Coronary artery (tissue), 2 donors: Measurements from ENCODE around the gene SLC5A1.

Experiments
- DNase-seq: peaks from one replicate; pipeline ENCODE4 v3.0.0-alpha.2; 2017; ENCODE audit warnings: low spot score
- H3K27ac ChIP-seq, 2 donors: fragments of 200-600 bp; sonication (generic); one replicate each; pipeline ENCODE4 v1.5.1; 2016 to 2019
- H3K4me3 ChIP-seq: fragments of 200-600 bp; sonication (generic); 2 replicates; pipeline ENCODE4 v1.5.1; 2016; ENCODE audit warnings: mild to moderate bottlenecking, moderate library complexity
- TF ChIP-seq, protein P1 (sequence below): fragments of 200-600 bp; sonication (generic); IDR thresholded peaks from one replicate; pipeline ENCODE4 v1.5.1; 2019; ENCODE audit warnings: antibody characterized with exemption

The SLC5A1 gene

GRCh38 chr22:32031466-32031865 lies 11.6 kb upstream of the SLC5A1 start:
- Histone ChIP-seq H3K4me3 (no peak overlapping the region), H3K27ac (no peak overlapping the region)
- no peak for DNase-seq
- TF ChIP-seq, protein P1, sequence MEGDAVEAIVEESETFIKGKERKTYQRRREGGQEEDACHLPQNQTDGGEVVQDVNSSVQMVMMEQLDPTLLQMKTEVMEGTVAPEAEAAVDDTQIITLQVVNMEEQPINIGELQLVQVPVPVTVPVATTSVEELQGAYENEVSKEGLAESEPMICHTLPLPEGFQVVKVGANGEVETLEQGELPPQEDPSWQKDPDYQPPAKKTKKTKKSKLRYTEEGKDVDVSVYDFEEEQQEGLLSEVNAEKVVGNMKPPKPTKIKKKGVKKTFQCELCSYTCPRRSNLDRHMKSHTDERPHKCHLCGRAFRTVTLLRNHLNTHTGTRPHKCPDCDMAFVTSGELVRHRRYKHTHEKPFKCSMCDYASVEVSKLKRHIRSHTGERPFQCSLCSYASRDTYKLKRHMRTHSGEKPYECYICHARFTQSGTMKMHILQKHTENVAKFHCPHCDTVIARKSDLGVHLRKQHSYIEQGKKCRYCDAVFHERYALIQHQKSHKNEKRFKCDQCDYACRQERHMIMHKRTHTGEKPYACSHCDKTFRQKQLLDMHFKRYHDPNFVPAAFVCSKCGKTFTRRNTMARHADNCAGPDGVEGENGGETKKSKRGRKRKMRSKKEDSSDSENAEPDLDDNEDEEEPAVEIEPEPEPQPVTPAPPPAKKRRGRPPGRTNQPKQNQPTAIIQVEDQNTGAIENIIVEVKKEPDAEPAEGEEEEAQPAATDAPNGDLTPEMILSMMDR, result no peak

GRCh38 chr22:32034275-32034674 lies 8.8 kb upstream of the SLC5A1 start:
- TF ChIP-seq, protein P1, result no peak
- no peak overlapping the region for H3K27ac ChIP-seq
- no peak overlapping the region for H3K4me3 ChIP-seq
- DNase-seq, result no peak

GRCh38 chr22:32037236-32037635 lies 5.8 kb upstream of the SLC5A1 start:
- DNase-seq, result no peak

GRCh38 chr22:32040324-32040904 lies 2.6 kb upstream of the SLC5A1 start:
- Histone ChIP-seq H3K4me3 (no peak overlapping the region), H3K27ac (no peak overlapping the region)
- TF ChIP-seq, protein P1, result no peak
- DNase-seq, result no peak

More at GRCh38 chr22:32037236-32037635, 5.8 kb upstream of the SLC5A1 start:
- TF ChIP-seq, protein P1, result no peak
- no peak overlapping the region for H3K4me3 ChIP-seq
- H3K27ac ChIP-seq, result no peak overlapping the region

GRCh38 chr22:32043391-32043790 lies 330 bp downstream of the SLC5A1 start:
- H3K27ac ChIP-seq, result no peak overlapping the region

DNA sequence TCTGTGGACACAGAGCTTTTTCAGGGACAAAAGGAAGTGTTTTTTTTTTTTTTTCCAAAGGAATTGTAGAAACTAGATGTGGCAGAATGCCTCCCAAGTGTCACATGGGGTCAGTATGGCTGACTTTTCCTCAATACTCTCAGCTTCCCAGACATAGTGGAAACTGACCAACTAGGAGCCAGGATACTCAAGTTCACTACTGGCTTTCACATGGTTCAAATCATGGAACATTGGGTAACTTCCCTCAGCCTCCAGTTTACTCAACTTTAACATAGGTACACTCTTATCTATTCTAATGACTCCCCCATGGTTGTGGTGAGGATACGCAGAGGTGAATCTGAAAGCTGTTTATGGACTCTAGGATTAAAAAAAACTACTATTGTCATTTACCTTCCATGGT lies 1.4 kb downstream of the SLC5A1 start:
- TF ChIP-seq, protein P1, result no peak
- no peak overlapping the region for H3K27ac ChIP-seq

More at GRCh38 chr22:32043391-32043790, 330 bp downstream of the SLC5A1 start:
- DNase-seq, result no peak
- H3K4me3 ChIP-seq, result no peak overlapping the region
- TF ChIP-seq, protein P1, result no peak

GRCh38 chr22:32044913-32045312 lies 1.9 kb downstream of the SLC5A1 start:
- no peak overlapping the region for H3K27ac ChIP-seq
- DNase-seq, result no peak

More for the DNA sequence above, 1.4 kb downstream of the SLC5A1 start:
- DNase-seq, result no peak
- H3K4me3 ChIP-seq, result no peak overlapping the region

More at GRCh38 chr22:32044913-32045312, 1.9 kb downstream of the SLC5A1 start:
- TF ChIP-seq, protein P1, result no peak
- H3K4me3 ChIP-seq, result no peak overlapping the region
